GM18858 (cell line): ENCODE measurements around the gene RIPOR1.

Experiments used
- ATAC-seq: cut with Tn5 transposase; IDR thresholded peaks from one replicate; pipeline ENCODE4 v1.9.1; 2021; ENCODE audit not compliant: unreplicated experiment

Gene RIPOR1

GRCh38 chr16:67594956-67595355 is 66.3 kb downstream of the RIPOR1 start:
- ATAC-seq = no peak
